Thyroid gland (tissue), 4 donors: Measurements from ENCODE around the gene GALNT8. TPM values are rescaled to one million over a fixed set of nuclear protein-coding genes. Genes with fewer than 3 reads are reported as not detected.

Source experiments
- DNase-seq, 2 donors: peaks; one replicate each; pipeline ENCODE4 v3.0.0-alpha.2; 2019
- H3K27ac ChIP-seq, 3 donors: fragments of 200-600 bp; sonication (generic); 1 replicate in 2 of 3; 2 replicates in 1 of 3; pipeline ENCODE4 v1.5.1; 2016 to 2019; ENCODE audit warnings: mild to moderate bottlenecking in 1 of 3, moderate library complexity in 1 of 3
- H3K27me3 ChIP-seq: fragments of 200-600 bp; sonication (generic); one replicate; pipeline ENCODE4 v1.5.1; 2019
- H3K36me3 ChIP-seq, 2 donors: fragments of 200-600 bp; sonication (generic); one replicate each; pipeline ENCODE4 v1.5.1; 2016 to 2019
- H3K4me1 ChIP-seq, 2 donors: fragments of 200-600 bp; sonication (generic); one replicate each; pipeline ENCODE4 v1.5.1; 2017 to 2019
- H3K4me3 ChIP-seq, 3 donors: fragments of 200-600 bp; sonication (generic); replicated peaks in 1 of 3; 1 replicate in 2 of 3; 2 replicates in 1 of 3; pipeline ENCODE4 v1.5.1; 2016; ENCODE audit warnings: mild to moderate bottlenecking in 1 of 3
- H3K9me3 ChIP-seq: fragments of 200-600 bp; sonication (generic); one replicate; pipeline ENCODE4 v1.5.1; 2017
- POLR2A ChIP-seq, 2 donors: fragments of 450-650 bp; IDR thresholded peaks; one replicate each; pipeline ENCODE4 v1.6.1; 2017; ENCODE audit warnings: antibody characterized with exemption in 2 of 2, mild to moderate bottlenecking in 2 of 2, moderate library complexity in 1 of 2
- WGBS, 2 donors: methylation state at CpG; one replicate each; pipeline ENCODE4 v1.1.5; 2017; 5-methylcytosine and 5-hydroxymethylcytosine counted together
- intact Hi-C: fragments of 100-400 bp; cut with DNase I; formaldehyde crosslinking; loops from one replicate; pipeline ENCODE4 v1.15.1; 2023
- total RNA-seq, 4 donors: library from RNA; depleted of rRNA; stranded (reverse); fragments of >200 nt; gene quantifications; one replicate each; pipeline ENCODE4 v1.2.3, GENCODE V29; 2016
- TF ChIP-seq, protein P1 (sequence below), 6 experiments: fragments of 200-600 bp in 3 of 6; fragments of 450-650 bp in 3 of 6; sonication (generic) in 3 of 6; IDR thresholded peaks; one replicate each; pipeline ENCODE4 v1.5.1; 2016 to 2019; ENCODE audit warnings: antibody characterized with exemption in 6 of 6, mild to moderate bottlenecking in 2 of 6, inconsistent platforms in 1 of 6, moderate library complexity in 1 of 6

The GALNT8 gene
- total RNA-seq, 4 donors from 2014 or later: 0.54 to 0.78 TPM; not detected in 2

DNA sequence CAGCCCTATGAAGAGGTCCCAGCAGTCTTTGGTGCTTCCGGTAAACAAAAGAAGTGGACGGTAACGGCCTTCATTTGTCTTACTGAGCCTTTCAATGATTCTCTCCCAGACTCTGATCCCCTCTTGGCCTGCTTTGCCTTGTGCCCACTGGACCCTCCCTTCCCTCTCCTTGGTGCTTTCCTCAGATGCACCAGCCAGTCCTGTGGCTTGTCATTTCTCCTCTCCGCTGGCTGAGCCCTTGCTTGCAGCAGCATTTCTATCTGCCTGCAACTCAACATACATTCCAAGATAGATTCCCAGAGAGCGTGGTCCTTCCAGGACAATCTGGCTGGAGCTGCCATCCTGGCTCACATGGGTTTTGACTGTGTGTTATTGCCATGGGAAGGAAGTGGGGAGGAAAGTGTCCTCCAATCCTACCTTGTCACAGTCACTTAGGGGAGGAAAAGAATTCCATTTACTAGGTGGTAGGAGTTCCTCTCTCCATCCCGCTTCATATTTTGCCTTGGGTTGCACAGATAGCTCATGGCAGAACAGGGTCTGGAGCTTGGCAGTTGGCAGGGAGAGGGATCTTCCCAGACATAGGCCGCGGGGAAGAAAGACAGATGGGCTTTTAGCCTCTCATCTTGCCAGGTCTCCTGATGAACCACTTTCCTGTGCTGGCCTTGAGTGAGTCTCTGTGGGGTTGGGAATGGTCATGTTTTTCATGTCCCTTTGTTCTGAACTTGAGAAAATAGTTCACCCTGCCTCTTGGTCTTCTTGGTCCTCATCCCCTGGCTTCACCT, 96.7 kb downstream of the GALNT8 start:
- H3K27me3 ChIP-seq: no peaks in the 10 kb centered on the region
- no peaks in the 10 kb centered on the region for H3K9me3 ChIP-seq
- no peaks in the 10 kb centered on the region for H3K4me1 ChIP-seq
- H3K4me3 ChIP-seq: no peak overlapping the region
- no peak for DNase-seq
- TF ChIP-seq, protein P1, sequence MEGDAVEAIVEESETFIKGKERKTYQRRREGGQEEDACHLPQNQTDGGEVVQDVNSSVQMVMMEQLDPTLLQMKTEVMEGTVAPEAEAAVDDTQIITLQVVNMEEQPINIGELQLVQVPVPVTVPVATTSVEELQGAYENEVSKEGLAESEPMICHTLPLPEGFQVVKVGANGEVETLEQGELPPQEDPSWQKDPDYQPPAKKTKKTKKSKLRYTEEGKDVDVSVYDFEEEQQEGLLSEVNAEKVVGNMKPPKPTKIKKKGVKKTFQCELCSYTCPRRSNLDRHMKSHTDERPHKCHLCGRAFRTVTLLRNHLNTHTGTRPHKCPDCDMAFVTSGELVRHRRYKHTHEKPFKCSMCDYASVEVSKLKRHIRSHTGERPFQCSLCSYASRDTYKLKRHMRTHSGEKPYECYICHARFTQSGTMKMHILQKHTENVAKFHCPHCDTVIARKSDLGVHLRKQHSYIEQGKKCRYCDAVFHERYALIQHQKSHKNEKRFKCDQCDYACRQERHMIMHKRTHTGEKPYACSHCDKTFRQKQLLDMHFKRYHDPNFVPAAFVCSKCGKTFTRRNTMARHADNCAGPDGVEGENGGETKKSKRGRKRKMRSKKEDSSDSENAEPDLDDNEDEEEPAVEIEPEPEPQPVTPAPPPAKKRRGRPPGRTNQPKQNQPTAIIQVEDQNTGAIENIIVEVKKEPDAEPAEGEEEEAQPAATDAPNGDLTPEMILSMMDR (IDR thresholded peaks at IDR 0.05): no peak
- TF ChIP-seq POLR2A (IDR thresholded peaks at IDR 0.05): no peak
- no peaks in the 10 kb centered on the region for H3K36me3 ChIP-seq
- 92 to 93% methylated on average over 8 of the region's 8 CpGs for WGBS, 2 donors
- intact Hi-C loops: no loop called here
- no peak overlapping the region for H3K27ac ChIP-seq

DNA sequence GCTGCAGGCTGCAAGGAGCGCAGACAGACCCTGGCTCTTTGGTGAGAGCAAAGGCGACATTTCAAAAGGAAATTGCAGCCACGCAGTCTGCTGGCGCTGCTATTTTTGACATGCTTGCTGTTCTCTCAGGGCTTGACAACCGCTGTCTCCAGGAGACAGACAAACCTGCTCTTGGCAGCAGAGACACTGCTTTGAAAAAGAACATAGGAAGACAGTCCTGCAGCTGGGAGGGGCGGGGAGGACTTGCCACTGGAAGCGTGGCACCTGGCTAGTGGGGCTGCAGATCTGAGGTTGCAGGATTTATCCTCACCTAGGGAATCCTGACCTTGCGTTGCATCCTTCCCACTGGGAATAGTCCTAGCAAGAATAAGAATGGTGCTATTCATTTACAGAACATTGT, 97.7 kb downstream of the GALNT8 start:
- 39 to 61% methylated on average over 8 of the region's 8 CpGs for WGBS, 2 donors

DNA sequence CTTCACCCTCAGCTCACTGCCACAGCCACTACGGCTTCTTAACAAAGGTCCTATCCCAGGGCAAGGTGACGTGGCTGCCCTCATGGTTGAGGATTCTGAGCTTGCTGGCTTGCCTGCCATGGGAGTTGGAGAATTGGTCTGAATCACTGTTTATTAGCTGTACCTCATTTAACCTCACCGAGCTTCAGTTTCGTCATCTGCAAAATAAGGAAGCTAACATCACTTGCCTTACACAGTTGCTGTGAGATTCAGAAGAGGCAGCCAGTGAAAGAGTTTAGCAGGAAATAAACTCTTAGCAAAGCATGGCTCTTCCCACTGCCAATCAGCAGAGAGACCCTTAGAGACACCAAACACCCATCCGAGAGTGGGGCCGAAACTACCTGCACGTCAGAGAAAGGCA, 99.5 kb downstream of the GALNT8 start:
- DNase-seq: no peak
- H3K4me3 ChIP-seq: no peak overlapping the region
- H3K36me3 ChIP-seq: no peaks in the 10 kb centered on the region
- TF ChIP-seq POLR2A (IDR thresholded peaks at IDR 0.05): no peak
- TF ChIP-seq, protein P1 (IDR thresholded peaks at IDR 0.05): no peak
- H3K27ac ChIP-seq: no peak overlapping the region
- intact Hi-C loops: no loop called here
- no peaks in the 10 kb centered on the region for H3K27me3 ChIP-seq
- WGBS, 2 donors: 66 to 75% methylated on average over 7 of the region's 7 CpGs
- no peaks in the 10 kb centered on the region for H3K9me3 ChIP-seq
- H3K4me1 ChIP-seq: no peaks in the 10 kb centered on the region

More for the DNA sequence above, 97.7 kb downstream of the GALNT8 start:
- no peak overlapping the region for H3K27ac ChIP-seq
- TF ChIP-seq, protein P1 (IDR thresholded peaks at IDR 0.05): no peak
- no peak for TF ChIP-seq POLR2A (IDR thresholded peaks at IDR 0.05)
- no peak for DNase-seq
- no peaks in the 10 kb centered on the region for H3K27me3 ChIP-seq
- no peaks in the 10 kb centered on the region for H3K9me3 ChIP-seq
- intact Hi-C loops: no loop called here
- H3K36me3 ChIP-seq: no peaks in the 10 kb centered on the region
- no peak overlapping the region for H3K4me3 ChIP-seq
- H3K4me1 ChIP-seq: no peaks in the 10 kb centered on the region

DNA sequence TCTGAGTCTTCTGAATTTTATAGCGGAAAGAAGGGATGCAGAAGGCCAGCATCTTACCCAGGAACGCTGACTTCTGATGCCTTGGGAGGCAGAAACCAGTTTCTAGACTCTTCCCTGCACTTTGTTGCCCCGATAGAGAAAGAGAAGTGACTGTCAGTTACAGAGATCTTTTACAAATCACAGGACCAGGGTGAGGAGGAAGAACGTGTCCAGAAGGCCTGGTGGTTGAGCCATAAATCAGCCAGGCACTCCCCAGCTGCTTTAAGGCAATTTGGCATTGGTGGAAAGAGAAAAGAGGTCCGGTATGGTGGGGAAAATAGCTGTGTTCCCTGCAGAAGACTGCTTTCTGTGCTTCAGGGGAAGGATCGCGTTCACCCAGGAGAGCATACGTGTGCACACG, 100.8 kb downstream of the GALNT8 start:
- WGBS, 2 donors: 82% methylated on average over 9 of the region's 9 CpGs
- no peak for TF ChIP-seq POLR2A (IDR thresholded peaks at IDR 0.05)
- TF ChIP-seq, protein P1 (IDR thresholded peaks at IDR 0.05): no peak
- intact Hi-C loops: no loop called here
- H3K27me3 ChIP-seq: no peaks in the 10 kb centered on the region
- no peaks in the 10 kb centered on the region for H3K36me3 ChIP-seq
- H3K9me3 ChIP-seq: no peaks in the 10 kb centered on the region
- no peaks in the 10 kb centered on the region for H3K4me1 ChIP-seq
- no peak for DNase-seq
- no peak overlapping the region for H3K27ac ChIP-seq
- no peak overlapping the region for H3K4me3 ChIP-seq

Other genes with a start within 250 kb of the GALNT8 start
- 10 to 100 TPM in 1 of 4 donors, 1 to 10 TPM in 2, under 1 TPM in 1; 0.67 to 10.2 (median 3.1) TPM for gene RAD51AP1, start 181.5 kb upstream of the GALNT8 start, total RNA-seq
- gene DYRK4, start 158.2 kb upstream of the GALNT8 start, total RNA-seq: 10 to 100 TPM; 23.5 to 46.5 (median 41.7) TPM
- gene AKAP3, start 71.3 kb upstream of the GALNT8 start, total RNA-seq: 1 to 10 TPM; 2.0 to 7.7 (median 3.0) TPM
- gene NDUFA9, start 71.3 kb upstream of the GALNT8 start, total RNA-seq: 10 to 100 TPM; 36.1 to 73.4 (median 52.2) TPM
- 1 to 10 TPM in 3 of 4 donors, under 1 TPM in 1; 0.27 to 3.9 (median 2.7) TPM for gene KCNA1, start 189.5 kb downstream of the GALNT8 start, total RNA-seq